GM18505 (cell line): Measurements from ENCODE around the gene SHPK.
"Not testable (repeated sequence)": the region's sequence is repeated elsewhere in the genome, so short reads cannot be mapped to it uniquely, and the experiment has no call there.

Source experiments
- ATAC-seq: cut with Tn5 transposase; IDR thresholded peaks from one replicate; pipeline ENCODE4 v1.9.1; 2021; ENCODE audit not compliant: unreplicated experiment
- POLR2A ChIP-seq: IDR thresholded peaks from 4 replicates; pipeline ENCODE4 v1.6.1; 2011; ENCODE audit warnings: borderline replicate concordance; ENCODE audit not compliant: insufficient read depth, insufficient read length; ENCODE audit errors: extremely low read depth

Gene SHPK

DNA sequence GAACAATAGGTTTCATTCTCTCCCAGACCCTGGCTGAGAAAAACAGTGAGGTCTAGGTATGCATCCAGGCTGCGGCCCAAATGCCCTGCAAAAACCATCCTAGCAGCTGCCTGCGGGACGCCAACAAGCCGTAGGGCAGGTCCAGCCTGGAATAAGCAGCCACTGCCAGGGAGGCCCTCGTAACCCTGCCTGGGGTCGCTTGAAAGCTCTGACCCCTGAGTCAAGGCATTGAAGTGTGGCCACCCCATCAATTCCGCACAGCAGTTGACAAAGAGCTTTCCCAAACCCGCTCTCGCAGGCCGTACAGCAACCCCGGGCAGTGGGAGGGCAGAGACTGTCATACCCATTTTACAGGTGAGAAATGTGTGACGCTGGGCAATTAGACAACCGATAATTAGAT, 38.0 kb downstream of the SHPK start:
- ATAC-seq = no peak
- no peak for TF ChIP-seq POLR2A

DNA sequence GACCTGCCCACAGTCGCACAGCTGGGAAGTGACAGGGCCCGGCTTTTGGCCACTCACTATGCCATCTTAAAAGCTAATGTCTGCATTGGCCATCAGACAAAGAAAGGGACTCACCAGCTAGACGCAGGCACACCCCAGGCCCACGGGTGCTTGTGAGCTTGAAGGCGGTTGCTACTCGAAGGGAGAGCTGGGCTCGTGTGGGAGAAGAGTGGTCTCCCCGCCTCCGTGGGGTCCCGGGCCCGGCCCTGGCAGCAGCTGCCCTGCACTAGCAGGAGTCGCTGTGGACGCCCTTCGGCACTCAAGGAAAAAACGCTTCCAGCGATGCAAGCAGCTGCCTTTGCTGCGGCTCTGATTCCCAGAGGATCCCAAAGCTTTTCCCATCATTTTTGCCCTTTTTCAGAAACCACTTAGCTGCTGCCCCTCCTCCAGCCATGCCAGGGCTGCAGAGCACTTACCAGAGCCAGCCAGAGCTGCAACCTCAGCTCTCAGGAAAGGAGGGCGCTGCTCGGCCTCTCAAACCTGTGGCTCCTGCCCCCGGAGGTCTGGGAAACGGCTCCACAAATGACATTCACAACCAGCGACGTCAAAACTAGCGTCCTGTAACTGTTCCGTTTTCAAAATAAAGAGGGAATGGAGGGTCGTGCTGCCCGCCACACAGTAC, 39.1 kb downstream of the SHPK start:
- ATAC-seq = no peak
- no peak for TF ChIP-seq POLR2A

DNA sequence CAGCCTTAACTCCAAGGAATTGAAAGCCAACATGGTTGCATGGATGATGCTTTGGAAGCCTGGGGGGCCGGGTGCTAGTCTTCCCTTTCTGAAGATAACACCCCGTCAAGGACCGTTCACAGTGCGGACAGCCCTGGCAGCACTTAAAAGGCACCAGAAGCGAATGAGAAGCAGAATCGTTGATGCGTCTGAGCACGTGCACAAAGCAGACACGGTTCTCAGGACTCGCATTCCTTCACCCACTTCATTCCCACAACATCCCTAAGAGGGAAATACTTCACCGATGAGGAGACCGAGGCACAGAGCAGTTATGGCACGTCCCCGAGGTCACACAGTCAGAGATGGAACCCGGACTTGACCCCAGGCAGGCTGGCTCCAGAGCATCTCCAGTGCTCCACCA, 41.1 kb downstream of the SHPK start:
- TF ChIP-seq POLR2A = no peak
- ATAC-seq = no peak

DNA sequence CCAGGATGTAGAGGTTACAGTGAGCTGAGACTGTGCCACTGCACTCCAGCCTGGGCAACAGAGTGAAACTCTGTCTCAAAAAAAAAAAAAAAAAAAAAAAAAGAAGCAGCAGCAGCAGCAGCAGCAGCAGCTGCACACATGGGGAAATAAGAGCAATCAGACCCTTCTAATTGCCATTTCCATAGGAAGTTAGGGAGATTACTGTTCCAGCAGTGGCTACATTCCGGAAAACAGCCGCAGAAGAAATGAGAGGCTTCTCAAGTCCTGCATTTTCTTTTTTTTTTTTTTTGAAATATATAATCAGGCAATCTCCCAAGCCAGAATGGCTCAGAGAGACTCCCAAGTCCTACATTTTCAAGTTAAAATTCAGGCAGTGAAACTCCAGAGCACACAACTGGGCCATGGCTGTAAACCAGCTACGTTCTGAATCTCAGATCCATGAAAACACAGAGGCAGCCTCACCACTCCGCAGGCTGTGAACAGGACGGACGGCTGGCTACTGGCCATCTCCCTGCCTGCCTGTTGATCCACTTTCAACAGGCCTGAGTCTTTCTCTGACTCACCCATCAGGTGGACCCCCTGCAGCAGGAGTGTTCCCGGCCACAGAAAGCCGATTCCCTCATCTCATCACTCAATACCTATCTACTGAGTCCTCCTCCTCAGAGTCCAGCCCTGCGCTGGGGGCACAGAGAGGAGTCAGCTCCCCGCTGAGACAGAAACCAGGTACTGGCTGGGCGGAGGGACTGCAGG, 41.8 kb downstream of the SHPK start:
- no peak for ATAC-seq
- no peak for TF ChIP-seq POLR2A

DNA sequence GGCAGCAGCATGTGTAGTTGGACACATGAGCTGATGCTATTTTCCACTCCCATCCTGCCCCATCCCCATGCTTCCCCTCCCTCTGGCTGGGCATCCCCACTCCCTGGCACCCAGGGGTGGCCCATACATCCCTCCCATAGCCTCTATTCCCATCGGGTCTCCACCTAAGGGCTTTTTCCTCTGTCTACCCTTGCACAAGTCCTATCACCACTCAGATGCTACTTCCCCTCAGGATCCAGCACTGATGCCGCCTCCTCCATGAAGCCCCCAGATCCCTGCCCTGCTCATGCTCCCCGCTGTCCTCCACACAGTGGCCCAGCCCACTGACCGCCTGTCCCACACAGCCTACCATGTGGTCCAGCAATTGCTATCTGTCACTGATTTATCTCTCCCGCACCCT, 42.7 kb downstream of the SHPK start:
- no peak for ATAC-seq
- no peak for TF ChIP-seq POLR2A

DNA sequence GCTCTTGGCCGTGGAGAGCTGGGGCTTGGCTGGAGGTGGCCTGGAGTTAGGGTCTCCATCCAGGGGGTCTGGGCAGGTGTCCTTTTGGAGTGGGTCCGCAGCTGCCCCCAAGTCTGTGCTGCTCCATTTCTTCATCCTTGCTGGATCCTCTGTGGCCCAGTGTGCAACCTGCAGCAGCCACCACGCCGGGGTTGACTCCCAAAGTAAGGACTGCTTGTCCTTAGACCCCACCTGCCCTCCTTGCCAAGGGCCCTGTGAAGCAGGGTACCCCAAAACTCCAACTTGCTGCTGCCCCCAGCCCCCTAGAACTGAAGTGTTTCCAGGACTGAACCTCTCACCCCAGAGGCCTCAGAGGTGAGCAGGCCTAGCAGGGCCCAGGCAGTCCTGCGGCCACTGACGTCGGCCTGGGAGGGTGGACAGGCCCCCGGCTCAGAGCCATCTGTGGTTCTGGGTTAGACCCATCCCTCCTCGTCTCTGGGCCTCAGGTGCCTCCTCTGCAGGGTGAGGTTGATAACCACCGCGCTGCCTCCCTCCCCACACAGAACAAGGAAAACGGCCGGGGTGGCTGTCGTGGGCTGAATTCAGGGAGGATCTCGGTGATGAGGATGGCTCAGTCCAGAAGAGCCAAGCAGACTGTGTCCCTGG, 43.7 kb downstream of the SHPK start:
- no peak for TF ChIP-seq POLR2A
- ATAC-seq = no peak

DNA sequence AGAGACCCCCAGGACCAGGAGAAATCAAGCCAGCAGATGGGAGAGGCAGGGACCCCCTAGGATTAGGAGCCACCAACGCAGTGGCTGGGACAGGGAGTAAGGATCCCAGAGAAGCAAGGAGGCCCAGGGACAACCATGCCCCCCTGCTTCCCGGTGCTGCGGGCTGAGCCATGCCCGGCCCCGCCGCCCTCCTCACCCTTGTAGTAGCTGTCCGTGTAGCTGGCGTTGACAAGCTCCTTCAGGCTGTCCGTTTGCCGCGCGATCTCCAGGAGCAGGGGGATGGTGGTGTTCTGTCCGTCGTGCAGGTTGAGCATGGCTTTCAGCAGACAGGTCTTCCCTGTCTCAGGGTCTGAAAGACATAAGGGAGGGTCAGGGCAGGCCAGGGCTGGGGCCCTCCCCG, 45.3 kb downstream of the SHPK start:
- TF ChIP-seq POLR2A = no peak
- no peak for ATAC-seq

DNA sequence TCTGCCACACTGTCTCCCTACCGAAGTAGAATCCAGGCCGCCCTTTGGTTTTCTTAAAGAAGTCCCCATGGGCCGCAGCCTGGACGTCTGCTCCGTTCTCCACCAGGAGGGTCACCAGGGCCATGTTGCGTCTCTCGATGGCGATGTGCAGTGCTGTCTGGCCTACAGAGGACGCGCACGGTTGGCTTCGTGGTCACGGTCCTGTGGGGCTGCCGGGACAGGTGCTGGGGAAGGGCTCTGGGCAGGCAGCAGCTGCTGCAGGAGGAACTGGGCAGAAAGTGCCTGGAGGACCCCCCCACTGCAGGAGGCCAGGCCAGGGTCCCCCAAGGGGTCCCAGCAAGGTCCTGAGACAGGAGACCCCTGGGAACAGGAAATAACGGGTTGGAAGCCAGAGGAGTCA, 45.8 kb downstream of the SHPK start:
- no peak for ATAC-seq
- TF ChIP-seq POLR2A = no peak

DNA sequence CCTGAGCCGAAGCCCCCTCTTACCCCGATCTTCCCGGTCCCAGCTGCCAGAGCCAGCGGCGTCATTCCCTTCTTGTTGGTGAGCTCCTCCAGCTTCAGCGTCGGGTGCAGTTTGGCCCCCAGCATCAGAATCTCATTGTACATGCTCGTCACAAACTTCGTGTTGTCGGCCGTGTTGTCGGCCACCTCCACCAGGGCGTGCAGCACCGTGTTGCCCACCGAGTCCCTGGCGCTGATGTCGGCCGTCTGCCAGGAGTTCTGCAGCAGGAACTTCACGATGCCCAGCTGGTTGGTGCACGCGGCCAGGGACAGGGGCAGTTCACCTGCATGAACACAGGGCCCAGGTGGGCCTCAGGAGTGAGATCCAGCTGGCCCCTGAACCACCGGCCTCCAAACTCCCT, 46.3 kb downstream of the SHPK start:
- no peak for TF ChIP-seq POLR2A
- no peak for ATAC-seq

DNA sequence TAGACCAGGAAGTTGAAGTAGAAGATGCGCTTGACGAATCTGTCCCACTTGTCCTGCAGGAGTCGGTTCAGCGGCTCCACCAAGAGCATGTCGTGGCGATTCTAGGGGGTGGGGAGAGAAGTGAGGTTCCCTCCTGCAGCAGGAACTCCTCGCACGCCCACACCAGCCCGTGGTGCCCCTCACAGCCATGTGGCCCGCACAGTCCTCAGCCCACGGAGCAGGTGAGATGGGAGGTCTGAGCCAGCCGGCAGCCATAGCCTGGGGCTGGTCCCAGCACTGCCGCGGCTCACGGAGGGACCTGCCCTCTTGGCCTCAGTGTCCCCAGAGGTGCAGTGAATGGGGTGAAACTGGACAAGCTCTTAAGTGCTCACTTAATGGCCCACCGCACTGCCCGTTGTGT, 50.2 kb downstream of the SHPK start:
- TF ChIP-seq POLR2A = no peak
- no peak for ATAC-seq

DNA sequence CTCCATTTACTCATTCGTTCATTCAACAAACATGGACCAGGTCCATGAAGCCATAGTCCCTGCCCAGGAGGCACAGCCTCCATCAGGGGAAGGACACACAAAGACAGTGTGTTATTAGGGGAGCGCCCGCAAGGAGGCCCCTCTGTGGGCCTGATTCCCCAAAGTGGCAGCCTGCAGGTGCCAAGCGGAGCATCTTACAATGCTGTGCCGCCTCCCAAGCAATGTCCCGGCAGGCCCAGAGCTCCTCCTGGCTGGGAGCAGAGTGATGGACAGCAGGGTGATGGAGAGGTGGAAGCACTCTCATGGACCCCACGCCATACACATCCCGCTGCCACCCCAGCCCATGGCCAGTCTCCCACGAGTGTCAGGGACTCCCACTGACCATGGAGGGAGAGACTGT, 52.6 kb downstream of the SHPK start:
- TF ChIP-seq POLR2A = no peak
- ATAC-seq = no peak

DNA sequence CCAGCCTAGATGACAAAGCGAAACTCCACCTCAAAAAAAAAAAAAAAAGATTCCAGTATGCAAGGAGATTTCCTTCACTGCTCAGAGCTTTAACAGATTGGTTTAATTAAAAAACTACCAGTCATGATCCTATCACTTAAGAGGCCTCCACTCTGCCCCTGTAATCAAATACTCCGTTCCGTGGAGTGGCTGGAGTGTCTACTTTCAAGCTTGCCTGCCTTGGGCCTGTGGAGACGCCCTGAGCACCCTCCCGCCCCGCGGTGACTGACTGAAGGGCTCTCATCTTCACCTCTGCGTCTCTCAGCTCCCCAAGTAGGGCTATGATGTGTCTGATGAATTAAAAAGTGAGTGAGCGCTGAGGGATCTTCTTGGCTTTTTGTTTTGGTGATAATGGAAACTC, 53.1 kb downstream of the SHPK start:
- ATAC-seq = no peak
- TF ChIP-seq POLR2A = no peak

DNA sequence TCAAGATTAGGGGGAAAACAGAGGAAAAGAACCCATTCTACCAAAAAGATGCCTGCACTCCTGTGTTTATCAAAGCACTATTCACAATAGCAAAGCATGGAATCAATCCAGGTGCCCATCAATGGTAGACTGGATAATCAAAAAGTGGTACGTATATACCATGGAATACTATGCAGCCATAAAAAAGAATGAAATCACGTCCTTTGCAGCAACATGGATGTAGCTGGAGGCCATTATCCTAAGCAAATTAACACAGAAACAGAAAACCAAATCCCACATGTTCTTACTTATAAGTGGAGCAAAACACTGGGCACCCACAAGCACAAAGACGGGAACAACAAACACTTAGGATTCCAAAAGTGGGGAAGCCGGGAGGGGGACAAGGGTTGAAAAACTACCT, 57.4 kb downstream of the SHPK start:
- not testable (repeated sequence) for ATAC-seq

DNA sequence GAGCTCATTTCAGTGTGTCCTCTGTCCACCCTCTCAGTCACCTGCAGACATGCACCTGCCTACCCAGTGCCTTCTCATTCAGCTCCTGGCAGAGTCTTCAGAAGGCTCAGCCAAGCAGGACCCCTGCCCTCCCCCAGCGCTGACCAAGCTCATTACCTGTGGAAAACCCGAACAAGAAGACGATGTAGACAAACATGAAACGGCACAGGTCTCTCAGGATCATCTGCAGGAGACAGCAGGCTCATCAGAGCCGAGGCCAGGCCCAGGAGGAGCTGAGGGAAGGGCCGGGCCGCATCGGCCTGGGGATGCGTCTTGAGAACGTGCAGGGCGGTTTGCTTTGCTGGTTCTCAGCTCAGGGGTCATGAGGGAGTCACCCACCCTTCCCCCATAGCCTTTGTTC, 59.1 kb downstream of the SHPK start:
- no peak for ATAC-seq
- no peak for TF ChIP-seq POLR2A
